HepG2 (cell line): ENCODE results near the gene CORT. TPM values are rescaled to one million over a fixed set of nuclear protein-coding genes. Genes with fewer than 3 reads are reported as not detected.
"Not testable (repeated sequence)": the region's sequence is repeated elsewhere in the genome, so short reads cannot be mapped to it uniquely, and the experiment has no call there.

Experiments
- ATAC-seq: fragments of 200-7000 bp; cut with Tn5 transposase; 3 replicates; pipeline ENCODE4 v1.9.1; 2020; ENCODE audit warnings: mild to moderate bottlenecking, moderate library complexity
- BruUV-seq: library from RNA; stranded (reverse); fragments of 400-500 nt; replicated peaks from 2 replicates; lab custom pipeline; 2021; lab: Mats Ljungman, UMichigan
- CTCF ChIA-PET: fragments of 300-600 bp; formaldehyde crosslinking; extraction: SDS; loops from one replicate; lab custom pipeline; 2021; ENCODE audit warnings: low total read pairs, inconsistent platforms, low intra/inter-chr PET ratio; lab: Yijun Ruan, JAX
- POLR2A ChIA-PET: fragments of 350-600 bp; sonication (Branson Sonifier 250); formaldehyde crosslinking; loops from one replicate; lab custom pipeline; 2020; ENCODE audit warnings: antibody characterized with exemption, inconsistent platforms; lab: Yijun Ruan, JAX
- DNase-seq: peaks from one replicate; pipeline ENCODE4 v3.0.0-alpha.2; 2015; ENCODE audit warnings: low spot score
- FAIRE-seq: peaks from 3 replicates; lab custom pipeline; 2011; peaks lifted over from hg19 to GRCh38; lab: Jason Lieb, UNC
- H2AFZ ChIP-seq: one replicate; pipeline ENCODE4 v1.6.1; 2011; ENCODE audit warnings: low read length, inconsistent platforms
- H3K27ac ChIP-seq: fragments of 300-600 bp; 3 replicates; pipeline ENCODE4 v1.8.0; 2011; ENCODE audit warnings: mixed run types, mild to moderate bottlenecking, mixed read lengths, low read length, inconsistent platforms; ENCODE audit not compliant: insufficient read depth; ENCODE audit errors: extremely low read length
- H3K27me3 ChIP-seq, 2 experiments: fragments of 200-600 bp in 1 of 2; 2 replicates in 1 of 2; 3 replicates in 1 of 2; pipeline versions ENCODE4 v1.6.0 to v1.8.0; 2011; ENCODE audit warnings: low read length in 2 of 2, mild to moderate bottlenecking in 2 of 2, moderate library complexity in 2 of 2, inconsistent platforms in 1 of 2; ENCODE audit not compliant: insufficient read depth in 2 of 2, control insufficient read depth in 1 of 2
- H3K36me3 ChIP-seq, 2 experiments: fragments of 200-600 bp in 1 of 2; replicated peaks in 1 of 2; 2 replicates in 1 of 2; 3 replicates in 1 of 2; pipeline versions ENCODE4 v1.5.1 to v1.8.0; 2011; ENCODE audit warnings: low read length in 2 of 2, inconsistent platforms in 1 of 2; ENCODE audit not compliant: insufficient read depth in 2 of 2, control insufficient read depth in 1 of 2
- H3K4me1 ChIP-seq: 2 replicates; pipeline ENCODE4 v1.5.1; 2012; ENCODE audit warnings: low read length, inconsistent platforms; ENCODE audit not compliant: insufficient read depth
- H3K4me2 ChIP-seq: 2 replicates; pipeline ENCODE4 v1.6.0; 2011; ENCODE audit warnings: low read depth, low read length, inconsistent platforms
- H3K4me3 ChIP-seq, 3 experiments: fragments of 200-600 bp in 1 of 3; sonication (generic), shearing (Covaris generic) in 1 of 3; replicated peaks in 1 of 3; 2 replicates each; pipeline ENCODE4 v1.5.1; 2011 to 2016; ENCODE audit warnings: low read length in 3 of 3, inconsistent platforms in 2 of 3, low read depth in 2 of 3, mild to moderate bottlenecking in 2 of 3, control low read depth in 1 of 3, mixed read lengths in 1 of 3; ENCODE audit not compliant: insufficient read depth in 1 of 3
- H3K79me2 ChIP-seq: one replicate; pipeline ENCODE4 v1.6.1; 2011; ENCODE audit warnings: low read length, inconsistent platforms; ENCODE audit not compliant: insufficient read depth
- H3K9ac ChIP-seq: 2 replicates; pipeline ENCODE4 v1.6.0; 2011; ENCODE audit warnings: mild to moderate bottlenecking, low read depth, low read length, inconsistent platforms; ENCODE audit not compliant: insufficient read depth
- H3K9me3 ChIP-seq: 2 replicates; pipeline ENCODE4 v1.5.1; 2012; ENCODE audit warnings: mild to moderate bottlenecking, low read length
- H4K20me1 ChIP-seq: 2 replicates; pipeline ENCODE4 v1.6.0; 2011; ENCODE audit warnings: inconsistent platforms, mild to moderate bottlenecking, low read length, moderate library complexity; ENCODE audit not compliant: insufficient read depth
- NFYB ChIP-seq: sonication (generic); formaldehyde crosslinking; IDR thresholded peaks from 2 replicates; pipeline ENCODE4 v1.4.0; 2020; ENCODE audit warnings: missing genetic modification reagents
- POLR2A ChIP-seq, 2 experiments: IDR thresholded peaks; 2 replicates each; pipeline ENCODE4 v1.6.1; 2011; ENCODE audit warnings: low read depth in 2 of 2, low read length in 2 of 2, mild to moderate bottlenecking in 1 of 2, moderate library complexity in 1 of 2; ENCODE audit not compliant: insufficient read depth in 1 of 2
- SOX6 ChIP-seq, 2 experiments: fragments of 450-650 bp in 1 of 2; sonication (generic) in 1 of 2; formaldehyde crosslinking in 1 of 2; IDR thresholded peaks; 2 replicates each; pipeline versions ENCODE4 v1.4.0 to v1.6.1; 2017 to 2020; ENCODE audit warnings: antibody characterized with exemption in 1 of 2, mild to moderate bottlenecking in 1 of 2, missing genetic modification reagents in 1 of 2
- ZMYM4 ChIP-seq: sonication (generic); formaldehyde crosslinking; IDR thresholded peaks from 2 replicates; pipeline ENCODE4 v1.8.1; 2023; ENCODE audit warnings: mild to moderate bottlenecking, missing genetic modification reagents
- WGBS: methylation state at CpG from one replicate; pipeline ENCODE4 v1.1.6; 2017; ENCODE audit warnings: low lambda C conversion rate; 5-methylcytosine and 5-hydroxymethylcytosine counted together
- in situ Hi-C: cut with HindIII; loops from 2 replicates; pipeline ENCODE4 v1.10.0; 2017; ENCODE audit warnings: low pct_unique_long_range_greater_than_20kb; ENCODE audit not compliant: extremely low pct_ligation_motif_present
- intact Hi-C: fragments of 100-400 bp; cut with micrococcal nuclease; formaldehyde crosslinking; loops from one replicate; pipeline ENCODE4 v1.10.0; 2022; ENCODE audit not compliant: unreplicated experiment
- polyA plus RNA-seq, 8 experiments: library from polyadenylated mRNA; depleted of rRNA in 3 of 8; stranded (reverse) in 7 of 8; unstranded in 1 of 8; fragments of >200 nt; fragmentation: Illumina TruSeq in 4 of 8; extraction: Trizol in 4 of 8; gene quantifications; 2 replicates each; pipeline versions ENCODE4 v1.2.1 to v1.2.3, GENCODE V29; 2011 to 2016; ENCODE audit warnings: low read depth in 4 of 8, missing spikeins in 1 of 8, mixed read lengths in 1 of 8; ENCODE audit not compliant: insufficient read depth in 1 of 8
- total RNA-seq, 5 experiments: library from RNA; depleted of rRNA; stranded (reverse); fragments of >200 nt; fragmentation: Illumina TruSeq; extraction: Trizol; gene quantifications; 2 replicates each; pipeline ENCODE4 v1.2.3, GENCODE V29; 2016; ENCODE audit warnings: low read depth in 1 of 5
- TF ChIP-seq, protein P1 (sequence below): sonication (generic); formaldehyde crosslinking; IDR thresholded peaks from 2 replicates; pipeline ENCODE4 v1.4.0; 2020; ENCODE audit warnings: missing genetic modification reagents, borderline replicate concordance
- TF ChIP-seq, protein P2 (sequence below): sonication (generic); formaldehyde crosslinking; IDR thresholded peaks from 2 replicates; pipeline ENCODE4 v1.4.0; 2020; ENCODE audit warnings: missing genetic modification reagents

CORT gene
- total and polyA plus RNA-seq, 2 of the 13 experiments (the other 11 are each of a cell fraction or from before 2014, with no cell fraction given) = 0.11 to 0.62 TPM

DNA sequence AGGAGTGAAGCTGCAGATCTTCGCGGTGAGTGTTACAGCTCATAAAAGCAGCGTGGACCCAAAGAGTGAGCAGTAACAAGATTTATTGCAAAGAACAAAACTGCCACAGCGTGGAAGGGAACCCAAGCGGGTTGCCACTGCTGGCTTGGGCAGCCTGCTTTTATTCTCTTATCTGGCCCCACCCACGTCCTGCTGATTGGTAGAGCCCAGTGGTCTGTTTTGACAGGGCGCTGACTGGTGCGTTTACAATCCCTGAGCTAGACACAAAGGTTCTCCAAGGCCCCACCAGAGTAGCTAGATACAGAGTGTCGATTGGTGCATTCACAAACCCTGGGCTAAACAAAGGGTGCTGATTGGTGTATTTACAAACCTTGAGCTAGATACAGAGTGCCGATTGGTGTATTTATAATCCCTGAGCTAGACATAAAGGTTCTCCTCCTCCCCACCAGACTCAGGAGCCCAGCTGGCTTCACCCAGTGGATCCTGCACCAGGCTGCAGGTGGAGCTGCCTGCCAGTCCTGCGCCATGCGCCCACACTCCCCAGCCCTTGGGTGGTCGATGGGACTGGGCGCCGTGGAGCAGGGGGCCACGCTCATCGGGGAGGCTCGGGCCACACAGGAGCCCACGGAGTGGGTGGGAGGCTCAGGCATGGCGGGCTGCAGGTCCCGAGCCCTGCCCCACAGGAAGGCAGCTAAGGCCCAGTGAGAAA, 23.9 kb upstream of the CORT start (continued):
- peak; percentile 69 for TF ChIP-seq ZMYM4 (CRISPR knock-in tag)
- not testable (repeated sequence) for TF ChIP-seq SOX6 (IDR thresholded peaks at IDR 0.05)
- 0 out of 2 replicates have a peak, but pooled peaks have one; percentile 8 for TF ChIP-seq SOX6 (CRISPR knock-in tag; IDR thresholded peaks at IDR 0.05)
- TF ChIP-seq, protein P1, sequence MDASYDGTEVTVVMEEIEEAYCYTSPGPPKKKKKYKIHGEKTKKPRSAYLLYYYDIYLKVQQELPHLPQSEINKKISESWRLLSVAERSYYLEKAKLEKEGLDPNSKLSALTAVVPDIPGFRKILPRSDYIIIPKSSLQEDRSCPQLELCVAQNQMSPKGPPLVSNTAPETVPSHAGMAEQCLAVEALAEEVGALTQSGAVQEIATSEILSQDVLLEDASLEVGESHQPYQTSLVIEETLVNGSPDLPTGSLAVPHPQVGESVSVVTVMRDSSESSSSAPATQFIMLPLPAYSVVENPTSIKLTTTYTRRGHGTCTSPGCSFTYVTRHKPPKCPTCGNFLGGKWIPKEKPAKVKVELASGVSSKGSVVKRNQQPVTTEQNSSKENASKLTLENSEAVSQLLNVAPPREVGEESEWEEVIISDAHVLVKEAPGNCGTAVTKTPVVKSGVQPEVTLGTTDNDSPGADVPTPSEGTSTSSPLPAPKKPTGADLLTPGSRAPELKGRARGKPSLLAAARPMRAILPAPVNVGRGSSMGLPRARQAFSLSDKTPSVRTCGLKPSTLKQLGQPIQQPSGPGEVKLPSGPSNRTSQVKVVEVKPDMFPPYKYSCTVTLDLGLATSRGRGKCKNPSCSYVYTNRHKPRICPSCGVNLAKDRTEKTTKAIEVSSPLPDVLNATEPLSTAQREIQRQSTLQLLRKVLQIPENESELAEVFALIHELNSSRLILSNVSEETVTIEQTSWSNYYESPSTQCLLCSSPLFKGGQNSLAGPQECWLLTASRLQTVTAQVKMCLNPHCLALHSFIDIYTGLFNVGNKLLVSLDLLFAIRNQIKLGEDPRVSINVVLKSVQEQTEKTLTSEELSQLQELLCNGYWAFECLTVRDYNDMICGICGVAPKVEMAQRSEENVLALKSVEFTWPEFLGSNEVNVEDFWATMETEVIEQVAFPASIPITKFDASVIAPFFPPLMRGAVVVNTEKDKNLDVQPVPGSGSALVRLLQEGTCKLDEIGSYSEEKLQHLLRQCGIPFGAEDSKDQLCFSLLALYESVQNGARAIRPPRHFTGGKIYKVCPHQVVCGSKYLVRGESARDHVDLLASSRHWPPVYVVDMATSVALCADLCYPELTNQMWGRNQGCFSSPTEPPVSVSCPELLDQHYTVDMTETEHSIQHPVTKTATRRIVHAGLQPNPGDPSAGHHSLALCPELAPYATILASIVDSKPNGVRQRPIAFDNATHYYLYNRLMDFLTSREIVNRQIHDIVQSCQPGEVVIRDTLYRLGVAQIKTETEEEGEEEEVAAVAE (CRISPR knock-in tag) = peak; percentile 78; the same call in 1 of the 2 replicates
- TF ChIP-seq POLR2A (IDR thresholded peaks at IDR 0.05; ENCODE audit: insufficient read depth in 1 of 2, low read depth in 2 of 2, low read length in 2 of 2) = peak; percentile 34 to 68; a peak in 3 of 4 replicates
- peak; percentile 80; the same call in 1 of the 2 replicates for TF ChIP-seq NFYB (CRISPR knock-in tag)
- TF ChIP-seq, protein P2, sequence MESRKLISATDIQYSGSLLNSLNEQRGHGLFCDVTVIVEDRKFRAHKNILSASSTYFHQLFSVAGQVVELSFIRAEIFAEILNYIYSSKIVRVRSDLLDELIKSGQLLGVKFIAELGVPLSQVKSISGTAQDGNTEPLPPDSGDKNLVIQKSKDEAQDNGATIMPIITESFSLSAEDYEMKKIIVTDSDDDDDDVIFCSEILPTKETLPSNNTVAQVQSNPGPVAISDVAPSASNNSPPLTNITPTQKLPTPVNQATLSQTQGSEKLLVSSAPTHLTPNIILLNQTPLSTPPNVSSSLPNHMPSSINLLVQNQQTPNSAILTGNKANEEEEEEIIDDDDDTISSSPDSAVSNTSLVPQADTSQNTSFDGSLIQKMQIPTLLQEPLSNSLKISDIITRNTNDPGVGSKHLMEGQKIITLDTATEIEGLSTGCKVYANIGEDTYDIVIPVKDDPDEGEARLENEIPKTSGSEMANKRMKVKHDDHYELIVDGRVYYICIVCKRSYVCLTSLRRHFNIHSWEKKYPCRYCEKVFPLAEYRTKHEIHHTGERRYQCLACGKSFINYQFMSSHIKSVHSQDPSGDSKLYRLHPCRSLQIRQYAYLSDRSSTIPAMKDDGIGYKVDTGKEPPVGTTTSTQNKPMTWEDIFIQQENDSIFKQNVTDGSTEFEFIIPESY (CRISPR knock-in tag) = peak; percentile 64; the same call in 1 of the 2 replicates
- TF ChIP-seq, all 625 proteins: peak for 15; not testable (repeated sequence) for 610

DNA sequence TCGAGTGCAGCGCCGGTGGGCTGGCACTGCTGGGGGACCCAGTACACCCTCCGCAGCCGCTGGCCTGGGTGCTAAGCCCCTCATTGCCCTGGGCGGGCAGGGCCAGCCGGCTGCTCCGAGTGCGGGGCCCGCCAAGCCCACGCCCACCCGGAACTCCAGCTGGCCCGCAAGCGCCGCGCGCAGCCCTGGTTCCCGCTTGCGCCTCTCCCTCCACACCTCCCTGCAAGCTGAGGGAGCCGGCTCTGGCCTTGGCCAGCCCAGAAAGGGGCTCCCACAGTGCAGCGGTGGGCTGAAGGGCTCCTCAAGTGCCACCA, 23.3 kb upstream of the CORT start:
- in situ Hi-C loops = loop anchor here (5.0 kb wide), 1 partner anchor 49 kb away; no protein-coding TSS in a partner anchor
- ATAC-seq, H3K9me3 ChIP-seq, H2AFZ ChIP-seq, DNase-seq, intact Hi-C loops, H3K36me3 ChIP-seq, FAIRE-seq, H3K79me2 ChIP-seq, H3K4me2 ChIP-seq, BruUV-seq, H4K20me1 ChIP-seq, H3K9ac ChIP-seq, H3K27ac ChIP-seq, H3K4me3 ChIP-seq, H3K27me3 ChIP-seq: not testable (repeated sequence)
- WGBS = 90% methylated on average over 2 of the region's 21 CpGs
- ChIA-PET POLR2A (interaction anchor here (0.9 kb wide), 1 partner anchor 38 kb away, joined by 3 read pairs; no protein-coding TSS in a partner anchor), CTCF (interaction anchor here (4.5 kb wide), 1 partner anchor 48 kb away, joined by 46 read pairs; no protein-coding TSS in a partner anchor)
- peaks cover 32% of the 10 kb centered on the region for H3K4me1 ChIP-seq
